Amygdala (tissue), 56 donors: ENCODE measurements around the gene MTIF2.
"Not testable (repeated sequence)": the region's sequence is repeated elsewhere in the genome, so short reads cannot be mapped to it uniquely, and the experiment has no call there.

Experiments used
- DNase-seq, 56 donors: peaks; one replicate each; lab custom pipeline; 2025; lab: John Stamatoyannopoulos, UW

MTIF2 gene, protein sequence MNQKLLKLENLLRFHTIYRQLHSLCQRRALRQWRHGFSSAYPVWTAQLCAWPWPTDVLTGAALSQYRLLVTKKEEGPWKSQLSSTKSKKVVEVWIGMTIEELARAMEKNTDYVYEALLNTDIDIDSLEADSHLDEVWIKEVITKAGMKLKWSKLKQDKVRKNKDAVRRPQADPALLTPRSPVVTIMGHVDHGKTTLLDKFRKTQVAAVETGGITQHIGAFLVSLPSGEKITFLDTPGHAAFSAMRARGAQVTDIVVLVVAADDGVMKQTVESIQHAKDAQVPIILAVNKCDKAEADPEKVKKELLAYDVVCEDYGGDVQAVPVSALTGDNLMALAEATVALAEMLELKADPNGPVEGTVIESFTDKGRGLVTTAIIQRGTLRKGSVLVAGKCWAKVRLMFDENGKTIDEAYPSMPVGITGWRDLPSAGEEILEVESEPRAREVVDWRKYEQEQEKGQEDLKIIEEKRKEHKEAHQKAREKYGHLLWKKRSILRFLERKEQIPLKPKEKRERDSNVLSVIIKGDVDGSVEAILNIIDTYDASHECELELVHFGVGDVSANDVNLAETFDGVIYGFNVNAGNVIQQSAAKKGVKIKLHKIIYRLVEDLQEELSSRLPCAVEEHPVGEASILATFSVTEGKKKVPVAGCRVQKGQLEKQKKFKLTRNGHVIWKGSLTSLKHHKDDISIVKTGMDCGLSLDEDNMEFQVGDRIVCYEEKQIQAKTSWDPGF

DNA sequence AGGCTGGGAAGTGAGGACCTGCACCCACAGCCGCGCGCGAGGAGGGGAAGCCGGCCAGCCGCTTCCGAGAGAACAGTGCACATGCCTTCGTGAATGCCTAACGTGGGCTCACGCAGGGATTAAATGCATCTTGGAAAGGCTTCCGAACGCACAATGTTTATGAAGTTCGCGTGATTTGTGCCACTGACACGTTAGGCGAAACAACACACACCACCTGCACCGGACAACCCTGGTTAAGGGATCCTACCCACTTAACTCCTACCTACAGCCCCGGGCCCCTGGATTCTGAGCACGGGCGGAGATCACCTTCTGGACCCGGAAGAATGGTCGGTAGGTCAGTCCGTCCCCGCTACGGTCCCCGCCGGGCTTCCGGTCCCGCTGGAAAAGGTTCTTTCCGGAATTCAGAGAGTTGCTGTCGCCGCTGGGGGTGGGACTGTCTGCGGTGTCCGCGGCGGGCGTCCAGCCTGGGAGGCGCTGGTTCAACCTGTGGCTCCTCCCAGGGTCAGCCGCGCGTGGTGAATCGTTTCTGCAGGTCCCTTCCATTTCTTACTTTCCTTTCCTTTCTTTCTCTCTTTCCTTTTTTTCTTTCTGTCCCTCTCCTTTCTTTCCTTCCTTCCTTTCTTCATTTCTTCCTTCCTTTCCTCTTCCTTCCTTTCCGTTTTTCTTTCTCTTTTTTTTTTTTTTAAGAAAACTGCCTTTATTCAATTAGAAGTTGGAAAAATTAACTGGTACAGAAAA is at the start of gene MTIF2:
Gene MTIF2 (minus strand): TSS at position 325 of the 738 bp plus-strand sequence. CDS start 5,373 bp downstream, outside the sequence.
- DNase-seq, result peak; percentile 38 to 94 (median 84)

DNA sequence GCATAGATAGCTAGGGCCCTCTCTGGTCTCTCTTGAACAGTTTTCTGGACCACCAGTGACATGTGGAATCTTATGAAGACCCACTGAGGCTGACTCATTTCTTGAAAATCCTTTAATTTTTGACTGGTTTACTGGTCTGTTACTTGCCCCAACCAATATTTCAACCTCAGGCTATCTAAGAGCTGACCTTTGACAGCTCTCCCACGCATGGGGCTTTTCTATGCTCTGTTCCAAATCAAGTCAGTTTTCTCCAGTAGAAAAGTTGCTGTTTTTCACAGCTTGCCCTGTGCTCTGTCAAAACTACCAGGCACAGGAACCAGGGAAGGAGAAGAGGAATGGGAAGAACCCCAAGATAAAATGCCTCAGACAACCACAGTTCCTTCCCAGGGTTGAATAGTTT is 46.0 kb upstream of the MTIF2 start:
- no peak for DNase-seq

DNA sequence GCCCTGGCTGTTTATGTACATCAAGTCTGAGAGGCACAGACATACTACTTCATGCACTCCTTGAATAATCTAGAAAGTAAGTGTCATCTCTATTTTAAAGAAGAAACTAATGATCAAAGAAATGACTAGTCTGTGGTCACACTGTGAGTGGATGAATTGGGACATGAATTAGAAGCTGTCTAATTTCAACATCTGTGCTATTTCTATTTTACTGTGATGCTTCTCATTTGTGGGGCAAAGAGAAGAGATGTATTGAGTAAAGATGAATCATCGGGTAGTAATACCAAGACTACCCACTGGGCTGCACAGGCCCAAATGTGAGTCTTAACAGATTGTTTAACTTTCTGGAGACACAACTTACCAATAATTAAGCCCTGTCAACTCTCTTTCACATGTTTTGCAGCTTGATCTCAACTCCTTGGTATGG is 42.4 kb upstream of the MTIF2 start:
- DNase-seq, result no peak

DNA sequence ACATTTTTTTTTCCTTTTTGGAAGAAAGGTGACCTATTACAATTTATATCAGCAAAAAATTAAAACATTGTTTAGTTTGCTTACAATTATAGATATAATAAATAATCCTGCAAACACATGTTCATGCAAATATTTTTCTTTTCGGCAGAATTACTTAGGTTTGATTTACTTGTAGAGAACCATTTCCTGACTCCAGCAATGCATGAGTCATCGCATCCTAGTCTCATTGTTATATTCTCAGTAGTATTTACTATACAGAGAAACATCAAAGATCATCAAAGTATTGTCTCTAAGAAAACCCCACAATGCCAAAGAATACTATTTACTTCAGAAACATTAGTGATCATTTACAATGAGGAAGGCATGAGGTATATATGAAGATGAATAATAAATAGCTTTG is 40.4 kb upstream of the MTIF2 start:
- no peak for DNase-seq

DNA sequence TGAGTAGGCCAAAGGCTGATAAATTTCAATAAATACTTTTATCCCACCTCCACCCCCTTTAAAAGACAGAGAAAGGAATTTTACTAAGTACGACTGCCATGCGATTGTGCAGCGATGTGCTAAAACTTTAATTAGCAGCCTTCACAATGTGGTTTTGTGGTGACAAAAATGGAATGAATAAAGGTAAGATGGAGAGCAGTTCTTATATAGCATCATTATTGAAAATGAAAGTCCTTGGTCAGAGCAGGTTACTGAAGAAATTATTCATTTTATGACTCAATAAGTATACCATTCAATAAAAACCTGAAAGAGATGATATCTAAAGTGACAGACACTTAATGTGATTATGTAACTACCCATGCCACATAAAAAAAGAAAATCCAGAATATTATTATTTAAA is 33.2 kb upstream of the MTIF2 start:
- no peak for DNase-seq

DNA sequence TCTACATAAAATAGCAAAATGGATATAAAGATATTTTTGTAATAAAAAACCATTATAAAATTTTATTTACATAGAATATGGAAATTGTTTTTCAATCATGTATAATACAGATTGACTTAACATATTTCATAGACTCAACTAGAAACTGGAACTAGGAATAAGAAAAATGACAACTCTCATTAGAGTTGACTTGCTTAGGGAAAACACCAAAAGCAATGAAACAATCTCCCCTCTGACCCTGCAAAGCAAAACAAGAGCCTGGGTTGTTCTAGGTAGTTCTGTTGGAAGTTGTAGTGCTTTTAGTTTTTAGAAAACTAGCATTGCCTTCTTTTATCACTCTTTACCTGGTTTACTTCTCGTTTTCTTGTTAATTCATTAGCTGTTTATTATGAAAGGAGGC is 32.2 kb upstream of the MTIF2 start:
- DNase-seq, result no peak

DNA sequence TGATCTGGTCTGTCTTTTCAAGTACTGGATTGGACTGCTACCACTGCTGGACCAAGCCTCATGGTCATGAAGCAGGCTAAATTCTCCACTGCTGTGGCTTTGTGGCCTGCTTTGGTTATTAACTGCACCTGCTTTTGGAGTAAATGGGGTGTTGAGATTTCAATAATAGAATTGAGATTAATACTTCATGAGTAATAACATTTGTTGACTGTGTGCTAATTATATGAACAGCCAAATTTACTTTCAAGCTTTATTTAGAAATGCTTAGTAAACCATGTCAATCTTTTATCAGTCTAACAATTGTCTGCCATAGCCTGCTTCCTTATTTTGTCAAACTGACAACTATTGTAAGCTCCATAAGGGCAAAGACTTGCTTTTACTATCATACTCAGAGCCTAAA is 27.4 kb upstream of the MTIF2 start:
- no peak for DNase-seq

DNA sequence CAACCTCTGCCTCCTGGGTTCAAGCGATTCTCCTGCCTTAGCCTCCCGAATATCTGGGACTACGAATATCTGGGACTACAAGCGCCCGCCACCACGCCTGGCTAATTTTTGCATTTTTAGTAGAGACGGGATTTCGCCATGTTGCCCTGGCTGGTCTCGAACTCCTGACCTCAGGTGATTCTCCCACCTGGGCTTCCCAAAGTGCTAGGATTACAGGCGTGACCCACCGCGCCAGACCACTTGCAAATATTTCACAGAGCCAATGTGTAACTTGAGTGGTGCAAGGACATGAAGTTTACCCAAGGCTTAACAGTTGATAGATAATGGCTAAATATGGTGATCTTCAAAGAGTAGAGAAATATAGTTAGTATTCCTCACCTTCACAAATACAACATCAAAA is 14.1 kb upstream of the MTIF2 start:
- no peak for DNase-seq

DNA sequence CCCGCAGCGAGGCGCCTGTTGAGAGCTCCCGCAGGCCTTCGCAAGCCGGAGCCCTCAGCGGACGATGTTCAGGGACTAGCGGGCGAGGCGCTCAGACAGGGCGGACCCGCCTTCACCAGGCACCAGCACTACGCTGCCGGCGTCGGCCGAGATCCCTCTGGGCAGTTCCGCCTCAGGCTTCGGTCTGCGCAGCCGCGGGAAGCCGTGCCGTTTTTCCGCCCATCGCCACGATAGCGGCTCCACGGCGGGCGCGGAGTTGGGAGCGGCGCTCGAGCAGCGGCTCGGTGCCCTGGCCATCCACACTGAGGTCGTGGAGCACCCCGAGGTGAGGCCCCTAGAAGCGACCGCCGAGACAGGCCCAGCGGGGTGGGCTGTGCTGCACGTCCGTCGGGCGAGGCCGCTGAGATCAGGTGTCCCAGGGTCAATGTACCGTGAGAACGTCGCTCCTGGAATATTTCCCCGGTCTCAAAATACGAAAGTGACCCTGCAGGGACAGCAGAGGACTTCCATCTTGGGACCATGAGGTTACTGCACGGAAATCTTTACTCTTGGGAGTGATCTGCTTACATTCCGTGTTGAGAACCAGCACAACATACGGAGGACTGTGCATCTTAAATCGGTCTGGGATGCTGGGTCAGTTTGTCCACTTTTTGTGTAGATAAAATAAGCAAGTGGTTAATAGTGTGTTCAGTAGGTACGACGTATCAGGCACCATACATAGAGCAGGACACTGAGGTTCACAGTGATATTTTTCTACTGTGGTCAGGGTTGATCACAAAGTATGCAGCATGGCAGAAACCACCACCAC is 13.3 kb upstream of the MTIF2 start:
- peak in 54 of 56 donors; percentile 30 to 85 (median 68) for DNase-seq

DNA sequence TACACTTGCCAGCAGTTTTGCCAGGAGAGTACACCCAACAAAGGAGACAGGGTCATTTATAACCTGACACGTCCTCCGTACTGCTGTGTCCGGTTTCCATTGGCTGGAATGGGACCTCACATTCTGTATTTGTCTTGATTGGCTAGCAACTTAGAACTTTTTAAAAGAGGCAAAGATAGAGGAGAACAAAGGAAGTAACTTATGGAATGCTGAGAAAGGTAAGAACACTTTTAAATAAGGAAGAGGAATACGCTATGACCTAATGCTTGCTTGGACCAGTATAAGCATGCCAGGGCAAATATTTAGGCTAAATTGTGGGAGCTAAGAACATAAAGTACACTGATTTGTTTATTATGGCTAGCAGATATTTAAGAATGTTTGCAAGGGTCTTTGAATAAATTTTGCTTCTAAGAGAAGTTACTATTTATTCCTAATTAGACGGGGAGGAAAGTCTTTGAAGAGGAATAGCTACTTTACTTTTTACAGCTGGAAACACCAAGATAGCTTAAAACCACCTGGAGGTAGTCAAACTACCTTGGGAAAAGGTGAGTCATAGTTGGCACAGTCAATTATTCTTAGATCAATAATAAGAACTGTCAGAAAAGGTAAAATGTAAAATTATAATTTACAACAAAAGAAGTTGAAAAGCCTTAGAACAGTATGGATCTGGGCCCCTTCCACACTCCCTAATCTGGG is 12.0 kb upstream of the MTIF2 start:
- not testable (repeated sequence) for DNase-seq

DNA sequence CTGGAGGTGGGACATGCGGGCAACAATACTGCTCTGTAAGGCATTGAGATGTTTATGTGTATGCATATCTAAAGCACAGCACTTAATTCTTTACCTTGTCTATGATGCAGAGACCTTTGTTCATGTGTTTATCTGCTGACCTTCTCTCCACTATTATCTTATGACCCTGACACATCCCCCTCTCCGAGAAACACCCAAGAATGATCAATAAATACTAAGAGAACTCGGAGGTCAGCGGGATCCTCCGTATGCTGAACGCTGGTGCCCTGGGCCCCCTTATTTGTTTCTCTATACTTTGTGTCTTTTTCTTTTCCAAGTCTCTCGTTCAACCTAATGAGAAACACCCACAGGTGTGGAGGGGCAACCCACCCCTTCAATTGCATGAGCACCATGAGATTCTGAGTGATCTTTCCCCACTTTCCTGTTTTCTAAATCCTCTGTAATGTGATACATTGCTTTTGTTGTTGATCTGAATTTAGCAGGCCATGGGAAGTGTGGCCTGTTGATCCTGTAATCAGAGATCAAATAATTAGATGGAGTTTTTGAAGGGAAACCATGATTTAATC is 10.9 kb upstream of the MTIF2 start:
- not testable (repeated sequence) for DNase-seq

DNA sequence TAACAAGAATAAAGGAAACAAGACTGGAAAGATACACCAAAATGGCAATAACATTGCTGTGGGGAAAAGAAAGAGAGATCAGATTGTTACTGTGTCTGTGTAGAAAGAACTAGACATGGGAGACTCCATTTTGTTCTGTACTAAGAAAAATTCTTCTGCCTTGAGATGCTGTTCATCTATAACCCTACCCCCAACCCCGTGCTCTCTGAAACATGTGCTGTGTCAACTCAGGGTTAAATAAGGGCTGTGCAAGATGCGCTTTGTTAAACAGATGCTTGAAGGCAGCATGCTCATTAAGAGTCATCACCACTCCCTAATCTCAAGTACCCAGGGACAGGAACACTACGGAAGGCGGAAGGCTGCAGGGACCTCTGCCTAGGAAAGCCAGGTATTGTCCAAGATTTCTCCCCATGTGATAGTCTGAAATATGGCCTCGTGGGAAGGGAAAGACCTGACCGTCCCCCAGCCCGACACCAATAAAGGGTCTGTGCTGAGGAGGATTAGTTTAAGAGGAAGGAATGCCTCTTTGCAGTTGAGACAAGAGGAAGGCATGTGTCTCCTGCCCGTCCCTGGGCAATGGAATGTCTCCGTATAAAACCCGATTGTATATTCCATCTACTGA is 10.3 kb upstream of the MTIF2 start:
- not testable (repeated sequence) for DNase-seq

DNA sequence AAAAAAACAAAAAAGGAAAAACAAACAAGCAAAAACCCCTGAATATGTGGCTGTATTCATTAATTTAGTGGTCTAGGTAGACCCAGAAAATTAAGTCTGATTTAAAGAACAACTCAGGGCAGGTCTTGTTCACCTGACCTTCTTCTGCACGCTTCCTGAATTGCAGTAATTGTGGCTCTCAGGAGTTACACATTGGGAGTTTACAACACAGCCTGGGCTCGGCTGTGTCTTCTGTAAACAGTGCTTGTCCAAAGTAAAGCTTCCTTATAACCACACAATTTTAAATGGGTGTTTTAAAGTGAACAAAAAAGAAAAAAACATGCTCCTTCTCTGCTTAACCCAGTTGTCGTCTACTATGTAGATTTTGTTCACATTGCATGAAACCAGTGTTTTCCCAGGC is 8.3 kb upstream of the MTIF2 start:
- DNase-seq, result no peak

DNA sequence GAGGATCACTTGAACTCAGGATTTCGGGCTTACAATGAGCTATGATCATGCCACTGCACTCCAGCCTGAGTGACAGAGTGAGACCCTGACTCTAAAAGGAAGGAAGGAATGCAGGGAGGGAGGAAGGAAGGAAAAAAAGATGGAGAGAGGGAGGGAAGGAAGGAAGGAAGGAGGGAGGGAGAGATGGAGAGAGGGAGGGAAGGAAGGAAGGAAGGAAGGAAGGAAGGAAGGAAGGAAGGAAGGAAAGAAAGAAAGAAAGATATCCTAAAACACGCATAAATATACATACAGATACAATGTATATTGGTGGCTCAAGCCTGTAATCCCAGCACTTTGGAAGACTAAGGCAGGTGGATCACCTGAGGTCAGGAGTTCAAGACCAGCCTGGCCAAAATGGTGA is 5.3 kb upstream of the MTIF2 start:
- DNase-seq, result not testable (repeated sequence)

DNA sequence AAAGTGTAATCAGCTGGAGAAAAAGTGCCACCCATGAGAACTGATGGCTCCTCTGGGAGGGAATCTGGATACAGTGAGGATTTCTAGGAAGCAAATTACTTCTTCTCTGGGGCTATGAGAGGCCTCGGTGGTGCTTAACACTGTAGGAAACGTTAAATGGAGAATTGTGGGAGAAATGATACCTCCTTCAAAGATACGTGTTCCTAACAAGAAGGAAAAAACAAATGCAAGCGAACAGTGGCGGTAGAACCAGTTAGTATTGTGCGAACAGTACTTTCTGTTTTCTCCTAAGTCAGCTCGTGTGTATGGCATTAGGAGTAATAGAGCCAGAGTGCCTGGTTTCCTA is 587 bp upstream of the MTIF2 start:
- DNase-seq, result no peak

DNA sequence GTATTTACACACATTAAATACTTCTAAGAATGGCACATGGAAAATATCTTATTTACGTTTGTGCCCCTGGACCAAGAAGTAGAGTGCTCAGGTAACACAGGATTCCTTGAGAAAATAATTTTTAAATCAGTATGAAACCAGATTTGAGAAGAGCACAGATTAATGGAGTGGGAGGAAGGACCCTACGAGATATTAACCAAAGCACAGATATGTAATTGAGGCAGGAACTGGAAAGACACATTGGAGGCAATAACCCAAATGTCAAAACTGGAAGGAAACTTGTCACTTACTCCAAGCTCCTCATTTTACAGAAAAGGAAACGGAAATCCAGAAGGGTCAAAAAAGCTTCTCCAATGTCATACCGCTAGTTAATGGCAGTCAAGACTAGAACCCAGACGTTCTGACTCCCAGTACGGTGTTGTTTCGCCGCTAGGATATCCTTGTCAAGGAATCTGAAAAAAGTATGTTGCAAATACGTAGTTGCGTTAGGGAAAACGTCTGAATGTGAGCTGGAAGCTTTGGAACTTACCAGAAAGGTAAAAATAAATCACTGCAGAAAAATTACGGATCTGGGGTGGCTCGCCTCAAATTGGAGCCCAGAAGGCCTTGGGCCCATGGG is 634 bp downstream of the MTIF2 start:
- DNase-seq, result no peak

DNA sequence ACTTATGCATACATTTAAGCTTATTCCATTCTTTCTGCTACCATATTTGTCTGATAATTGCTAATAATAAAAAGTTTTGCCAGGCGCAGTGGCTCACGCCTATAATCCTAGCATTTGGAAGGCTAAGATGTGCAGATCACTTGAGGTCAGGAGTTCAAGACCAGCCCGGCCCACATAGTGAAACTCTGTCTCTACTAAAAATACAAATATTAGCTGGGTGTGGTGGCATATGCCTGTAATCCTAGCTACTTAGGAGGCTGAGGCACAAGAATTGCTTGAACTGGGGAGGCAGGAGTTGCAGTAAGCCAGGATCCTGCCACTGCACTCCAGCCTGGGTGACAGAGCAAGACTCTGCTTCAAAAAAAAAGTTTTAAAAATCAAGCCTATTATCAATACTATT is 9.4 kb downstream of the MTIF2 start:
- DNase-seq, result not testable (repeated sequence)

DNA sequence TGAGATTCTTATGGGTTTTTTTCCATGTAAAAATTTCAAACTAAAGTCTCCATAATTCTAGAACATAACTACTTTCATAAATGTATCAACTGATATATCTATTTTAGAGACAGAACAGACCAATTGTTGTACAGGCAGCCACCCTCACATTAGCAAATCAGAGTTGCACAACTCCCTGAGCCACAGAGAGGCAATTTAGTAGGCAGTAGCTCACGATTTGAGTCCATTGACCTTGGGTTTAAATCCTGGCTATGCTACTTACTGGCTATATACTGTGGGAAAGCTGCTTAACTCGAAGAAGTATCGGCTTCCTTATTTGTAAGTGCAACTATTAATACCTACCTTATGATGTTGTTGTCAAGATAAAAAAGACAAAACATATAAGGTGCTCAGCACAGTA is 16.2 kb downstream of the MTIF2 start:
- DNase-seq, result no peak

DNA sequence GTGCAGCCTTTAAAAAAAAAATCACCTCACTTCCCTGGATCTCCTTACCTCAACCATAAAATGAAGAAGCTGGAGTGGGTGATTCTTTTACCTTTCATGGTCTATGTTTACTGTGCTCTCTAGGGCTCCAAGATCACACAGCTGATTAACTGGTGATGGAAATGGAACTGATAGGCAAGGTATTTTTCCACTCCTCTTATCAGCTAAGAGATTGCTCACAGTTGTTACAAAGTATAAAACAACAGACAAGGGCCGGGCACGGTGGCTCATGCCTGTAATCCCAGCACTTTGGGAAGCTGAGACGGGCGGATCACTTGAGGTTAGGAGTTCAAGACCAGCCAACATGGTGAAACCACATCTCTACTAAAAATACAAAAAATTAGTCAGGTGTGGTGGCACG is 22.0 kb downstream of the MTIF2 start:
- no peak for DNase-seq
